ENCODE measurements around the gene KAZN. TPM values are rescaled to one million over a fixed set of nuclear protein-coding genes. Genes with fewer than 3 reads are reported as not detected.

Gene KAZN
- polyA plus RNA-seq, 4 donors = 14.1 to 44.8 (median 34.2) TPM

DNA sequence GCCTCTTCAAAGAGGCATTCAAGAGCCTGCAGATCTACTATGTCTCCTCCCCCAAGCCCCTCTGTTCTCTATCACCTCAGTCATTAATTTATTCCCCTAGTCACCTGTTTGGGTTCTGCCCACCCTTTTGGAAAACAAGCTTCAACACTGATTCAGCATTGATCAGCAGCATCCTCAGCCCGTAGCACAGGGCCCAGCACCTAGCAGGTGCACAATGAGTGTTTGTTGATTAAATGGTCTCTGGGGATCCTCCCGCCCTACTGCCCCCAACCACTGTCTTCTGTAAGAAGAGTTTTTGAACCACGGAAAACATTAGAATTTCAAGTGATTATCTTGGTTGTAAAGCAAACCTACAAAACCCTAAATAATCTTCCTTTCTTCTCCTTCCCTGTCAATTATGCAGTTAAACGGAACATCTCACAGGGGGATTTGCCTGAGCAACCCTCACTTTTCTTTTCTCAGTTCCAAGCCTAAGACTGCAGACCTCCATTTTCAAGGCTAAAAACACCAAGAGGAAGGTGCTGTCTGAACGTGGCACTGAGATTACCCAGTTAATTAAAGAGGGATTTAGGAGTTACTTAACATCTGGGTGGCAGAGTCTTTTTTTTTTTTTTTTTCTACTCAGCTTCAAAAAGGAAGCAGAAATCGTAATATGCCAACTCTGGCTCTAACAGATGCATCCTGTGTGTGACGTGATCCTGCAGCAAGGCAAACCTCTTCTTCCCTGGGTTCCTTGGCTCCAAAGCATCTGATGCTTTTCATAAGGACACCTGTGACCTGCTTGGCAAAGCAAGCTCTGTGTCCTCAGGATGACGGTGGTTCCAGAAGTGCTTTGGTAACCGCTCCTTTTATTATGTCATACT is 163.0 kb downstream of the KAZN start:
- DNase-seq (ENCODE audit: low read depth in 4 of 4, low spot score in 3 of 4) = no peak

DNA sequence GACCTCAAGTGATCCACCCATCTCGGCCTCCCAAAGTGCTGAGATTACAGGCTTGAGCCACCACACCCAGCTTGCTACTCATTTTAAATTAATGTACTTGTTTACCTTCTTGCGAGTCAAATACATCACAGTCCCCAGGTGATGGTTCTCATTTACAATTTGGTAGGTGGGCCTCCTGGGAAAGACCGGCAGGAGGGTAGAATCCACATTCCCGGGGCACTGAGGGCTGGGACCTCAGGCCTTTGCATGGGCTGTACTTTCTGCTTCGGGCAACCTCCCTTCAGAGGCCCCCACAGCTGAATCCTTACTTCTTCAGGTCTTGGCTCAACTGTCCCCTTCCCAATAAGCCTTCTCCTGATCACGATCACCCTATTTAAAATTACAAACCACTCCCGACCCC is 165.5 kb downstream of the KAZN start:
- no peak for DNase-seq (ENCODE audit: low read depth in 4 of 4, low spot score in 3 of 4)

DNA sequence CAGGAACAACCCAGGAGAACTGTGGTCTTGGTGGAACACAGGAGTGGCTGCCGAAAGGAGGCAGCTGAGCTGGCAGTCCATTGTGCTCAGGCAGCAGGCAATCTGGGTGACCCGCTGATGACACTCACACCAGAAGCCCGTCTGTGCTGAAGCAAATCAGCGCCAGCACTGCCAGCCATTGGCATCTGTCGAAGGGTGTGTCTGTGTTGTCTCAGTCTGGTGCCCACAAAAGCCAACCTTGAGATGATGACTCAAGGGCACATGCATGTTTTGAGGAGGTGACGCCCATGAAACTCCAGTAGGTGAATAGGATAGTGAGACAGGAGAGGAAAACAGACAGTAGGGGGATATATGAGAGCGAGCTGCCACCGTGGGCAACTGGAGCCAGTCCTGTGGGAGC is 167.3 kb downstream of the KAZN start:
- DNase-seq (ENCODE audit: low read depth in 4 of 4, low spot score in 3 of 4) = no peak

DNA sequence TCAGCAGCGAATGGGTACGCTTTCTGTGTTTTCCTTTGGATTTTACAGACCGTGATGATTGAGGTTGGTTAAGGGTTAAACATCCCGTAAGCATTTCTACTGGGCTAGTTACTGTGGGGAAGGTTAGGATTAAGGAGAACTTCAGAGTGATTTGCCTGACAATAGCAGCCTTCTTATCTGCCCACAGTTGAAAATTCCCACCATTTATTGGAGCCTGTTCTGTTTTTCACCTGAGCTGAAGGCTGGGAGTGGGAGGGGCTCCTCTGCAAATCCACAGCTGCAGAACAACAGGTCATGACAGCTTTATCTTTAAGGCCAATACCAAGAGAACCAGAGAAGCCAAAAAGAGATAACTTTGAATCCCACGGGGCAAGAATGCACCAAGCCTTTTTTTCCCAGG is 168.6 kb downstream of the KAZN start:
- no peak for DNase-seq (ENCODE audit: low read depth in 4 of 4, low spot score in 3 of 4)

DNA sequence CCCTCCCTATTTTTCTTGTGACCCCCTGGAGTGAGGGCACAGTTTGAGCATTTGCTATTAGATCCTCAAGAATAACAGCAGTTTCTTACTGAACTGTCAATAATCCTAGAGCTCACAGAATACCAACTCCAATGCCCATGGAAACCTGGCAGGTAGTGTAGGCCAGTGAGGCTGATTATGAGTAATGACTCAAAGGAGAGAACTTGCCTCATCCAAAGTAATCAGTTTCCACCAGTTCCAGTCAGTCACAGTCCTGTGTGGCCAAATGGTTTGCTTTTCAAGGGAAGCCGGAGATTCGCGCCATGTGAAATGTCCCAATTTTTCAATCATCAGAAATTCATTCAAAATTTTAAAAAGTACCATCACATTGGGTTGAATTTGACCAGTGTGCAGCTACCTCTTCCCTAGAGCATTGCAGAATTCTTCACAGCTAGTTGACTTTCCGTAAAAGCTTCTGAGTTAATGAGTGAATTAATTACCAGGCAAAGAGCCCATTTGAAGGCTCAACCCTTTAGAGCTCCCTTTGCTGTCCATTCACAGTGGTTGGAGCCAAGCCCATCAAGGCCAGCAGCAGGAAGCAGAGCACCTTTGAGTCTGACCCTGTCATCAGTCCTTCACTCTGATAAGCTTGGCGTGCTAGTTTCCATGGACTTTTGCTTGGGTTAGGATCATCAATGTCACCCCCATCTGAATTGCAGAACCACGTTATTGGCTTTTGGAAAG is 170.3 kb downstream of the KAZN start:
- no peak for DNase-seq (ENCODE audit: low read depth in 4 of 4, low spot score in 3 of 4)

DNA sequence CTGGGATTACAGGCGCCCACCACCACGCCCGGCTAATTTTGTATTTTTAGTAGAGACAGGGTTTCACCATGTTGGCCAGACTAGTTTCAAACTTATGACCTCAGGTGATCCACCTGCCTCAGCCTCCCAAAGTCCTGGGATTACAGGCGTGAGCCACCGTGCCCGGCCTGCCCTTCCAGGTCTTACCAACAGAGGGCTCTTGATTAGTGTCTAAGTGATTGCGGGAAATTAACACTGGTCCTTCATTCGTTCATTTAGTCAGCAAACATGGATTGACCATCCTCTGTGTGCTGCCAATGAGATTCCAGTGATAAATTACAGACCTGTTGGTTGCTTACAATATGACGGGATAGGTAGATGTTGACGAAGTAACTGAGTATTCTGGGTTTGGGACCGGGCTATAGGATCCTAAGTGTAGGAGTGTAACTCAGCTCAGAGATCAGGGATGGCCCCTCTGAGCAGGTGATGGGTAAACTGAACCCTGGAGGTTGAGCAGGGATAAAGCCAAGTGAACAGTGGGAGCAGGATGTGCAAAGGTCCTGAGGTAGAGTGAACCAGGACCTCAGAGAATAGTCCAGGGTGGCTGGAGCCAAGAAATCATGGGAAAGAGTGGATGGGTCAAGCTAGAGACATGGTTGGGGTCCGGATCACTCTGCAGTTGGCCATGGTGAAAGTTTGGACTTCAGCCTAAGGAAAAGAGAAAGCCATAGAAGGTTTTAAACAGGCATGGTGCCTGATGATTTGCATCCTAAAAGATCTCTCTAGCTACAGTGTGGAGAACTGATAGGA is 171.2 kb downstream of the KAZN start:
- no peak for DNase-seq (ENCODE audit: low read depth in 4 of 4, low spot score in 3 of 4)

DNA sequence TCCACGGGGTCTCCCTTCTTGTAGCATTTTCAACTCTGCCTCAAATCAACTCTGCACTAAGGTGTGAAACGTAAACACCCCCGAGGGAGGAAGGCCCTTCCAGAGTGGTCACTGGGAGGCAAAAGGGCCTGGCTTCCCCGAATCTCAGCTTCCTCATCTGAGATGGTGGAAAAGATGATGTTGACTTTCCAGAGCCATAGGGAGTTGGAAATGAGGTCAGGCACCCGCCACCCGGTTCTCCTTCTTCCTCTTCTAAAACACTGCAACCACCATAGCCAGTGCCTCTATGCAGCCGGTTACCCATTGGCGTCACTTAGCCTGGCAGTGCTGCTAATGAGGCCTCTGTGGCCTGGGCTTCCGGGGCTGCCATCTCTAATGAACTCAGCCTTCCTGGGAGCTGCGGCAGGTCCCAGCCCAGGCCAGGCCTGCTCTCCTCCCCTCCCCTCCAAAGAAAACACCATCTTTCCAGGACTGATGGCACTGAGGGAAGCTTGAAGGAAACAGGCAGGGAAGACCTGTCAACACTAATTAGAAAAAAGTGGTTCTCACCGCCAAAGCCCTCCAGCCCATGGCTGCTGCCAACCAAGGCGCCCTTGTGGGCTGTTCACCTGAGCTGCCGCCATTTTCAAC is 175.0 kb downstream of the KAZN start:
- no peak for DNase-seq (ENCODE audit: low read depth in 4 of 4, low spot score in 3 of 4)

DNA sequence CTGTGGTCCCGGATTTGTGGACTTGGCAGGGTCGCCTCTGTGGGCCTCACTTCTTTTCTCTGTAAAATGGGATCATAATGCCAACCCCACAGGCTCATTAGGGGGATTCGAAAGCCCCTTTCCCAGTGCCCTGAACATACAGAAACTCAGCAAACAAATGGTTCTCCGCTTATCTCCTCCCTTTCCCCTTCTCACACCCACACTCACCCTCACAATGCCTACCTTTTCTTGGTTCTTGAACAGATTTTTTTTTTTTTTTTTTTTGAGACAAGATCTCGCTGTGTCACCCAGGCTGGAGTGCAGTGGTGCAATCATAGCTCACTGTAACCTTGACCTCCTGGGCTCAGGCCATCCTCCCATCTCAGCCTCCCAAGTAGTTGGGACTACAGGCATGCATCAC is 175.7 kb downstream of the KAZN start:
- no peak for DNase-seq (ENCODE audit: low read depth in 4 of 4, low spot score in 3 of 4)

DNA sequence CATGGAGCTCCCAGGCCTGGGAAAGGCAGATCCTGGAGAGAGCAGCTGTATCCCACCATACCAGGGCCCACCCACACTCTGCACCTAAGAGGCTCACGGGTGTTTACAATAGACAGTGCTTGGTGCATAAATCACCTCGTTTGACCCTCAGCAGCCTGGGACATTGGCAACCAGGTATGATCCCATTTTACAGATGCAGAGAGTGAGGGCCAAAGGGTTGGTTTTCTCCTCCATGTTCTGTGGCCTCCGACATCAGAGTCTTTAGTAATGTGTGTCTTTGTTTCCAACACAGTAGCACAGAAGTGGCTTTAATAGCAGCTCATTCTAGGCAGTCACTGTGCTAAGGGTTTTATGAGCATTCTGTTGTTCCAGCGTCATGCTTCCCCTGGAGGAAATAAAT is 176.5 kb downstream of the KAZN start:
- DNase-seq (ENCODE audit: low read depth in 4 of 4, low spot score in 3 of 4) = no peak

DNA sequence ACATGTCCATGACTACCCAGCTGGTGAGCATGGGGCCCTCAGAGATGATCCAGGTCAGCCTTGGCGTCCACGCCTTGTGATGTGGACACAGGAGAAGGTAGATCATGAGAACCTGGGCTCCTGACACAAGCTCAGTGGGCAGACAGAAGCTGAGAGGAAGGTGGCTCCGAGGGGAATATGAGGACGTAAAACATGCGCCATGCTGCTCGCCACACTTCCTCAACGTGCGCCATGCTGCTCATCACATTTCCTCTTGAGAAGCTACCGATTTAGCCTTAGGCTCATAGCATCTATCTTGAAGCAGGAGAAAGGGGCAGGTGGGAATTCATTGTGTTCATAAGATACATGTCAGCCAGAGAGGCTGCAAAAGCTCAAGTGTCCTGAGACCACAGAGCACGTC is 176.9 kb downstream of the KAZN start:
- no peak for DNase-seq (ENCODE audit: low read depth in 4 of 4, low spot score in 3 of 4)

DNA sequence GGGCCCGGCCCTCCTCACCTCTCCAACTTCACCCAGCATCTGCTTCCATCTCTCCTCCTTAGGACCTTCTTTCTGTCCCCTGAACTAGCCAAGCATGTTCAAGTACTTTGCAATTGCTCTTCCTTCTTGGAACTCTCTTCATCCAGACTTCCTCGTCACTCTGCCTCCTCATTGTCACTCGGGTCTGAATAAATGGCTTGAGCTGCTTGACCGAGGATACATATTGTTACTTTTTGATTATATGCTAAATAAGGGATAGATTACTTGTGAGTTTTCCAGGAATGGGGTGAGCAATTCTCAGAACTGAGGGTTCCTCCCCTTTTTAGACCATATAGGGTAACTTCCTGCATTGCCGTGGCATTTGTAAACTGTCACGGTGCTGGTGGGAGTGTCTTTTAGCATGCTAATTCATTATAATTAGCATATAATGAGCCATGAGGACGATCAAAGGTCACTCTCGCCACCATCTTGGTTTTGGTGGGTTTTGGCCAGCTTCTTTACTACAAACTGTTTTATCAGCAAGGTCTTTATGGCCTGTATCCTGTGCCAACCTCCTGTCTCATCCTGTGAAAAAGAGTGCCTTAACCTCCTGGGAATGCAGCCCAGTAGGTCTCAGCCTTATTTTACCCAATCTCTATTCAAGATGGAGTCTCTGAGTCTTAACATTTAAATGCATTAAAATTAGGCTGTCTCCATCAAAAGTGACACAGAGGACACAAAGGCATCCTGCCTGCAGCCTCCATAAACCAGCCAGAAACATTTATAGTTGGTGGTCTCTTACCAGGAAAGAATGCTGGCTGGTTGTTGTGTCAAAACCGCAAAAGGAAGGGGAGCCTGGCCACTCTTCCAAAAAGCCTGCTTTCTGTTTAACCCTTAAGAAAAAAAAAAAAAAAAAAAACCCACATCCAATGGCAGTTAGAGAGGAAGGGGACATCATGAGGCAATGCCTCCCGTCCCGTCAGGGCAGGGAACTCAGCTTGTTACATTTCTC is 179.3 kb downstream of the KAZN start:
- DNase-seq (ENCODE audit: low read depth in 4 of 4, low spot score in 3 of 4) = no peak

DNA sequence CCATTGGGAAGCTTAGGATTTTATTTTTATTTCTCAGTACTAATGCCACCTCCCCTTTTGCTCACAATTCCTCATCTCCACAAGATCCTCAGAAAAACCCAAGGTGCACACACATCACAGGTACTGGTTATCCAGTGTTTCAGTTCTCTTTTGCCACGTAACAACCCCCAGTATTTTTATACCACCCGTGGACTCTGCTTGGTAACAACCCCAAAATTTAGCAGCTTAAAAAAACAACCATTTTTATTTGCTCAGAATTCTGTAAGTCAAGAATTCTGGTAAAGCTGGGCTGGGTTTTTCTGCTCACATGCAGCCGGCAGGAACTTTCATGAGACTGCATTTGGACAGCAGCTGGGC is 180.0 kb downstream of the KAZN start:
- no peak for DNase-seq (ENCODE audit: low read depth in 4 of 4, low spot score in 3 of 4)

DNA sequence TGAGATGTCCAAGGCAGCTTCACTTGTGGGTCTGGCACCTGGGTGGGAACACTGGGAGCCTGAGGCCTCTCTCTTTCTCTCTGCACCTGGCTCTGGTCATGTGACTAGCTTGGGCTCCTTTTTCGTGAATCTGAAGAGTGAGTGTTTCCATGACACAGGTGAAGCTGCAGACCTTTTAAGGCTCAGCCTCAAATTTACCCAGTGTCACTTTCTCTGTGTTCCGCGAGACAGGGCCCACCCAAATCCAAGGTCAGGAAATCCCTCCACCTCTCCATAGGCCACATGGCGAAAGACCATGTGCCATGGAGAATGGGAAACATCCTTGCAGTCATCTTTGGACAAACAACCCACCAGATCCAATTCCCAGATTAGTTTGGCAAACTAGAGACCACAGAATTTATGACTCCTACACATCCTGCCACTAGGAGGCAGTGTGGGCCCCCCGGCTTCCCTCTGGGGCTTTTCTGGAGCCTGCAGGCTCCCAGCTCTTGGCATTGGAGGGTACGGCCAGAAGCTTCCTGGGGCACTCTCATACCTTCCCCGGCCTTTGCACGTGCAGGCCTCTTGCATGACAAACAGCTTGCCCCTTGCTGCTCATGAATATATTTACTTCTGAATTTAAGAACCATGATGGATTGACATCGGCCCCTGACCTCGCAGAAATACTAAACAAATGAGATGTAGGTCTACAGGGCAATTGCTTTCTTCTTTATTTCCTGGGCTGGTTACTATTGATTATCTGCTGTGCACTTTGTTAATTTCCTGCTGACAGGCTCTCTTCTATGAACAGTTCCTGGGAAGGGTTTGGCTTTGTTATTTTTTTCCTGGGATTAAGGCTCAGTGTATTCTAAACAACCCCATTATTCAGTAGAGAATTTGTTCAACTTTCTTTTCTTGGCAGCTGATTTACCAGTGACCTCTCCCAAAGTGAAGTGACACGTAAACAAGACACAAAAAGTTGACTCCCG is 180.7 kb downstream of the KAZN start:
- DNase-seq (ENCODE audit: low read depth in 4 of 4, low spot score in 3 of 4) = no peak

DNA sequence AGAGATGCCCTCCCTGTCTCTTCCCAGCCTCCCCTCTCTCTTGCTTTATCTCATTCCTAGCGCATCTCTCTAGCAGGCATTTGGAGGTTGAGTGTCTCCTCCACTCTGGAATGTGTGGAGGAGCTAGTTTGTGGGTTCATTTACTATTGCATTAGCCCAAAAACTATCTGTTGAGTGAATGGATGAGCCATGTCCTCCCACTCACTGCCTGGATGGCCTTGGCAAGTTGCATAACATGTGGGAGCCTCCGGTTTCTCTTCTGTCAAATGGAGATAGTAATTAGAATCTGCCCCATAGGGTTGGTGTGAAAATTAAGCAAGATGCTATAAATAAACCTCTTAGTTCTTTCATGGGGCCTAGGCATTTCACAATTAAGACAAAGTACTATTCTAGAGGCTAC is 181.8 kb downstream of the KAZN start:
- no peak for DNase-seq (ENCODE audit: low read depth in 4 of 4, low spot score in 3 of 4)

DNA sequence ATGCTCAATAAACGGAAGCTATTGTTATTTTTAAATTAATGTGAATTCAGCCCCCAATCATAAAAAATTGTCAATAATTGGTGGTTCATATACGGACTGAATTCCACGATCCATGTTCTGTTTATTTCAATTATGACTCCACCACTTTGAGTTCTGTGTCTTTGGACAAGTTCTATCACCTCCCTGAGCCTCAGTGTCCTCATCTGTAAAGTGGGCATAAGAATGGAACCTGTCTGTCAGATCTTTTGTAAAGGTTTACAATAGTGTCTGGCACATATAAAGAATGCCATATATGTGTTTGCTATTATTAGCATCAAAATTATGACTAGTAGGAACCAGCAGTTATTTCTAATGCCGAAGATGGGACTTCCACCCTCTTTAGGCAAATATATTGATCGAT is 183.3 kb downstream of the KAZN start:
- no peak for DNase-seq (ENCODE audit: low read depth in 4 of 4, low spot score in 3 of 4)

DNA sequence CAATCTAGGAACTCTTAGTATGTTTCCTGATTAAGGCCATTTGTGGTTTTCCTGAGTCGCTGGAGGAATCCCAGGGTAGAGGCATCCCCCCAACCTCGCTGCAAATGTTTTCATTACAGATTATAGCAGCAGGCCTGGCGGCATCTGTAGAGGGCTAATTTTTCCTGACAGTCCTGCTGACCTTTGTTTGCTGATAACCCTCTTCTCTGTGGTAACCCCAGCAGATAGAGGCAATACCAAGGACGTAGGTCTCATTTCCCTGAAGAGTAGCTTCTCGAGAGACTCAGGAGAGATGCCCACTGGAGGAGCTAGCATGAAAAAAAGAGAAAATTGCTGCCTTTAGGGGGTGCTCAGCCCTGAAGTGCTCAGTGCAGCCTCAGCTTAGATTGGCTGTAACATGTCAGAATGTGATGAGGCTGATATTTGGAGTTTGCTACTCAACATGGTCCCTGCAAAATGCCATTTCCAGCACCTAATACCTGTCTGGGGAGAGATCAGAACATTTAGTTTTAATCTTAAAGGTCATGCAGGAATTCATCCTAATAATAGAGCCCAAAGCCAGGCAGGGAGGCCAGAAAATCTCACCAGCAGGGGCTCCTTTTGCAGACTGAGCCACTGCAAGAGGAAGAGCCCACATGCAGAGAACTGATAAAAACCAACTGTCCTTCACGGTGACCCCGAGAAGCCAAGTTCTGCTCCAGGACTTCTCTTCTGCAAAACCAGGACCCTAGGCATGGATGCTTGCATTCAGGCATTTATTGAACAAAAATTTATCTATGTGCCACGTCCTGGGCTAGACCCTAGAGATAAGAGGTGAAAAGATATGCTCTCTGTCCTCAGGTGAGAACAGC is 184.5 kb downstream of the KAZN start:
- no peak for DNase-seq (ENCODE audit: low read depth in 4 of 4, low spot score in 3 of 4)

DNA sequence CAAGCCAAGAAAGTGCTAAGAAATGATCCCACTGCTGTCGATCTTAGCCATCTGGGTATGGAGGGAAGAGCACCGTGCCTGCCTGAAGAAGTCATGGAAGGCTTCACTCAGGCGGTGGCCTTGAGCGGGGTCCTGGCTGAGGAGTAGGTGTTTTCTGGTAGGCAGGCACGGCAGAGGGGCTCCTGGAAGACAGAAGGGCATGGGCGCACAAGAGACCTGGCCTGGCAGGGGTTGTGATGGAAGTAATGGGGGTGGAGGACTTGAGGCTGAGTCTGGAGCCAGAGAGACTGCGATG is 185.1 kb downstream of the KAZN start:
- no peak for DNase-seq (ENCODE audit: low read depth in 4 of 4, low spot score in 3 of 4)
